HG03135 (cell line): ENCODE measurements around the gene IQGAP2.
"Not testable (repeated sequence)": the region's sequence is repeated elsewhere in the genome, so short reads cannot be mapped to it uniquely, and the experiment has no call there.

Experiments
- ATAC-seq: cut with Tn5 transposase; IDR thresholded peaks from one replicate; pipeline ENCODE4 v1.9.1; 2021; ENCODE audit warnings: mild to moderate bottlenecking, moderate library complexity; ENCODE audit not compliant: unreplicated experiment

The IQGAP2 gene

GRCh38 chr5:76414788-76415187 is 11.7 kb downstream of the IQGAP2 start:
- no peak for ATAC-seq

- no peak for ATAC-seq
These were observed 12.8 kb downstream of the IQGAP2 start for GRCh38 chr5:76415855-76416254.

GRCh38 chr5:76419597-76420298 is 16.7 kb downstream of the IQGAP2 start:
- ATAC-seq: no peak

- no peak for ATAC-seq
These were observed 19.1 kb downstream of the IQGAP2 start for GRCh38 chr5:76422227-76422626.

GRCh38 chr5:76422742-76423141 is 19.7 kb downstream of the IQGAP2 start:
- no peak for ATAC-seq

GRCh38 chr5:76425146-76425545 is 22.1 kb downstream of the IQGAP2 start:
- ATAC-seq: no peak

- ATAC-seq: no peak
These were observed 23.1 kb downstream of the IQGAP2 start for GRCh38 chr5:76425928-76426804.

GRCh38 chr5:76427206-76428140 is 24.4 kb downstream of the IQGAP2 start:
- no peak for ATAC-seq

GRCh38 chr5:76428550-76428949 is 25.5 kb downstream of the IQGAP2 start:
- ATAC-seq: not testable (repeated sequence)

GRCh38 chr5:76433261-76433660 is 30.2 kb downstream of the IQGAP2 start:
- ATAC-seq: no peak

GRCh38 chr5:76437507-76437906 is 34.4 kb downstream of the IQGAP2 start:
- not testable (repeated sequence) for ATAC-seq

GRCh38 chr5:76438025-76438424 is 34.9 kb downstream of the IQGAP2 start:
- no peak for ATAC-seq

- no peak for ATAC-seq
These were observed 36.1 kb downstream of the IQGAP2 start for GRCh38 chr5:76439201-76439600.

- no peak for ATAC-seq
These were observed 36.8 kb downstream of the IQGAP2 start for GRCh38 chr5:76439929-76440328.

GRCh38 chr5:76441101-76441500 is 38.0 kb downstream of the IQGAP2 start:
- no peak for ATAC-seq

- ATAC-seq: no peak
These were observed 39.0 kb downstream of the IQGAP2 start for GRCh38 chr5:76441890-76442673.

- ATAC-seq: no peak
These were observed 40.1 kb downstream of the IQGAP2 start for GRCh38 chr5:76443066-76443800.

GRCh38 chr5:76445063-76445462 is 42.0 kb downstream of the IQGAP2 start:
- ATAC-seq: no peak

- ATAC-seq: no peak
These were observed 42.7 kb downstream of the IQGAP2 start for GRCh38 chr5:76445830-76446229.

- no peak for ATAC-seq
These were observed 43.7 kb downstream of the IQGAP2 start for GRCh38 chr5:76446776-76447175.
